H1 (cell line): Measurements from ENCODE around the gene ORC2. TPM values are rescaled to one million over a fixed set of nuclear protein-coding genes. Genes with fewer than 3 reads are reported as not detected.

Experiments
- CTCF ChIP-seq, 3 experiments: IDR thresholded peaks; 1 replicate in 2 of 3; 2 replicates in 1 of 3; pipeline versions ENCODE4 v1.5.1 to v1.6.1; 2011; ENCODE audit warnings: low read length in 3 of 3, mild to moderate bottlenecking in 3 of 3, inconsistent platforms in 2 of 3, low read depth in 1 of 3, moderate library complexity in 1 of 3; ENCODE audit not compliant: insufficient read depth in 1 of 3; ENCODE audit errors: control extremely low read depth in 1 of 3
- polyA plus RNA-seq, 7 experiments: library from polyadenylated mRNA; depleted of rRNA in 3 of 7; stranded (reverse) in 5 of 7; unstranded in 2 of 7; fragments of >200 nt in 5 of 7; fragments of 200-250 nt in 2 of 7; gene quantifications; 1 replicate in 5 of 7; 2 replicates in 1 of 7; 4 replicates in 1 of 7; pipeline versions ENCODE4 v1.2.1 to v1.2.3, GENCODE V29; 2011 to 2013; ENCODE audit warnings: missing spikeins in 2 of 7, mixed read lengths in 2 of 7
- total RNA-seq: library from RNA; stranded (reverse); fragmentation: NEBNext Ultra II Directional; extraction: Animal tissue kit (Norgen Biotek cat#: 25700); gene quantifications from 2 replicates; pipeline ENCODE4 v1.2.1, GENCODE V29; 2021

The ORC2 gene
- total and polyA plus RNA-seq, 2 of the 8 experiments (the other 6 are each of a cell fraction or from before 2014, with no cell fraction given) = 7.1 to 89.8 TPM

DNA sequence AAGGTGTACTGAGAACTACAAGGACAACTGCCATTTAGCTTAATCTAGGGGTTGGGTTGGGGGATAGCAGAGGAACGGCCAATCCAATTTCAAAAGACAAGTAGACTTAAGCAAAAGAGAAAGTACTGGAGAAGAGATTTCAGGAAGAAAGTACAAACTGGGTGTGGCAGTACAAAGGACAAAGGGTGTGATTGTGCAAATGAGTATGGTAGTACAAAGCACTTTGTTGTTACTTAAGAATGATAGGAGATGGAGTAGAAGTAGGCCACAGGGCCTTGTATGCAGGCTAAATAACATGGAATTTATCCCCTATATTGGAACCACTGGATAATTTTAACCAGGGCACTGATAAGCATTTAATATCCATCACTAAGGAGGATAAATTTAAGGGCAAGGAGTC is 4.7 kb upstream of the ORC2 start (continued):
- no peak for TF ChIP-seq CTCF (IDR thresholded peaks at IDR 0.05; ENCODE audit: control extremely low read depth in 1 of 3, insufficient read depth in 1 of 3, low read depth in 1 of 3, low read length in 3 of 3)
